ENCODE results near the gene ABCC6. TPM values are rescaled to one million over a fixed set of nuclear protein-coding genes. Genes with fewer than 3 reads are reported as not detected.
"Not testable (repeated sequence)": the region's sequence is repeated elsewhere in the genome, so short reads cannot be mapped to it uniquely, and the experiment has no call there.

ABCC6 gene
- total and polyA plus RNA-seq, 9 donors = 0.12 to 2.0 (median 0.88) TPM

GRCh38 chr16:16162591-16162990, 60.7 kb downstream of the ABCC6 start:
- WGBS, 3 donors = 70 to 79% (median 77%) methylated on average over 3 of the region's 3 CpGs
- no peaks in the 10 kb centered on the region for H3K27me3 ChIP-seq

GRCh38 chr16:16161840-16162239, 61.5 kb downstream of the ABCC6 start:
- DNase-seq; H3K4me1 ChIP-seq (ENCODE audit: insufficient read depth); H3K9me3 ChIP-seq; intact Hi-C loops (cut with DNase I); H3K36me3 ChIP-seq; H3K27me3 ChIP-seq; H3K27ac ChIP-seq; H3K4me3 ChIP-seq: not testable (repeated sequence)
- WGBS, 3 donors = 79 to 81% (median 80%) methylated on average over 5 of the region's 5 CpGs

More at GRCh38 chr16:16162591-16162990, 60.7 kb downstream of the ABCC6 start:
- DNase-seq = no peak
- H3K27ac ChIP-seq = no peak overlapping the region
- H3K4me1 ChIP-seq (ENCODE audit: insufficient read depth) = no peaks in the 10 kb centered on the region
- no peak overlapping the region for H3K4me3 ChIP-seq
- no peaks in the 10 kb centered on the region for H3K9me3 ChIP-seq
- TF ChIP-seq POLR2A (IDR thresholded peaks at IDR 0.05) = no peak
- no peaks in the 10 kb centered on the region for H3K36me3 ChIP-seq
- intact Hi-C loops (cut with DNase I) = no loop called here

- Histone ChIP-seq H3K27me3 (no peaks in the 10 kb centered on the region), H3K9me3 (no peaks in the 10 kb centered on the region), H3K4me1 (ENCODE audit: insufficient read depth) (no peaks in the 10 kb centered on the region), H3K4me3 (no peak overlapping the region), H3K36me3 (no peaks in the 10 kb centered on the region), H3K27ac (no peak overlapping the region)
- no peak for TF ChIP-seq CTCF (IDR thresholded peaks at IDR 0.05)
- 66 to 79% (median 79%) methylated on average over 5 of the region's 5 CpGs for WGBS, 3 donors
- no peak for DNase-seq
- intact Hi-C loops (cut with DNase I) = no loop called here
These were observed 62.0 kb downstream of the ABCC6 start for GRCh38 chr16:16161319-16161718.

- Histone ChIP-seq H3K27ac (no peak overlapping the region), H3K9me3 (no peaks in the 10 kb centered on the region), H3K4me1 (ENCODE audit: insufficient read depth) (no peaks in the 10 kb centered on the region), H3K4me3 (no peak overlapping the region), H3K36me3 (no peaks in the 10 kb centered on the region), H3K27me3 (no peaks in the 10 kb centered on the region)
- DNase-seq = no peak
- WGBS, 3 donors = 94 to 95% (median 95%) methylated on average over 3 of the region's 3 CpGs
- no peak for TF ChIP-seq POLR2A (IDR thresholded peaks at IDR 0.05)
- no peak for TF ChIP-seq EP300 (IDR thresholded peaks at IDR 0.05)
- TF ChIP-seq CTCF (IDR thresholded peaks at IDR 0.05) = no peak
- intact Hi-C loops (cut with DNase I) = no loop called here
These were observed 63.6 kb downstream of the ABCC6 start for GRCh38 chr16:16159662-16160061.

GRCh38 chr16:16158741-16159374, 64.4 kb downstream of the ABCC6 start:
- Histone ChIP-seq H3K36me3 (no peaks in the 10 kb centered on the region), H3K4me1 (ENCODE audit: insufficient read depth) (no peaks in the 10 kb centered on the region), H3K27ac (no peak overlapping the region), H3K27me3 (no peaks in the 10 kb centered on the region), H3K4me3 (no peak overlapping the region), H3K9me3 (no peaks in the 10 kb centered on the region)
- TF ChIP-seq EP300 (IDR thresholded peaks at IDR 0.05) (no peak), POLR2A (IDR thresholded peaks at IDR 0.05) (no peak), CTCF (IDR thresholded peaks at IDR 0.05) (no peak)
- 74 to 85% (median 82%) methylated on average over 3 of the region's 3 CpGs for WGBS, 3 donors
- intact Hi-C loops (cut with DNase I) = no loop called here
- no peak for DNase-seq

All from ovary (tissue), 9 donors.